Keratinocyte (primary cell): ENCODE data around the gene NPTX1. TPM values are rescaled to one million over a fixed set of nuclear protein-coding genes. Genes with fewer than 3 reads are reported as not detected.

Source experiments
- DNase-seq: peaks from one replicate; pipeline ENCODE4 v3.0.0-alpha.2; 2011; ENCODE audit warnings: low read depth, missing footprints, low spot score
- FAIRE-seq: peaks from 2 replicates; lab custom pipeline; 2011; peaks lifted over from hg19 to GRCh38; lab: Jason Lieb, UNC
- H2AFZ ChIP-seq: 2 replicates; pipeline ENCODE4 v1.6.0; 2012; ENCODE audit warnings: low read length, control low read depth, inconsistent platforms; ENCODE audit not compliant: control insufficient read depth
- H3K27ac ChIP-seq: 2 replicates; pipeline ENCODE4 v1.5.1; 2011; ENCODE audit warnings: low read length; ENCODE audit not compliant: control insufficient read depth, insufficient read depth
- H3K27me3 ChIP-seq: 3 replicates; pipeline ENCODE4 v1.6.0; 2011; ENCODE audit warnings: low read length; ENCODE audit not compliant: control insufficient read depth, insufficient read depth; ENCODE audit errors: extremely low read depth
- H3K36me3 ChIP-seq, 2 experiments: 2 replicates in 1 of 2; 3 replicates in 1 of 2; pipeline ENCODE4 v1.5.1; 2011; ENCODE audit warnings: low read length in 2 of 2, mild to moderate bottlenecking in 1 of 2; ENCODE audit not compliant: control insufficient read depth in 2 of 2, insufficient read depth in 2 of 2; ENCODE audit errors: extremely low read depth in 1 of 2
- H3K4me1 ChIP-seq: 3 replicates; pipeline ENCODE4 v1.5.1; 2011; ENCODE audit warnings: low read length; ENCODE audit not compliant: control insufficient read depth, insufficient read depth; ENCODE audit errors: extremely low read depth
- H3K4me2 ChIP-seq: 3 replicates; pipeline ENCODE4 v1.6.0; 2011; ENCODE audit warnings: low read depth, low read length; ENCODE audit not compliant: control insufficient read depth, insufficient read depth; ENCODE audit errors: extremely low read depth
- H3K4me3 ChIP-seq, 3 experiments: fragments of 200-600 bp in 1 of 3; sonication (generic) in 1 of 3; 2 replicates in 2 of 3; 3 replicates in 1 of 3; pipeline ENCODE4 v1.5.1; 2011 to 2016; ENCODE audit warnings: low read length in 3 of 3, mild to moderate bottlenecking in 3 of 3, control low read depth in 2 of 3, inconsistent platforms in 1 of 3, low read depth in 1 of 3, mixed read lengths in 1 of 3, mixed run types in 1 of 3, moderate library complexity in 1 of 3; ENCODE audit not compliant: control insufficient read depth in 2 of 3, insufficient read depth in 2 of 3; ENCODE audit errors: extremely low read depth in 1 of 3
- H3K79me2 ChIP-seq: 2 replicates; pipeline ENCODE4 v1.6.0; 2012; ENCODE audit warnings: low read length; ENCODE audit not compliant: control insufficient read depth, insufficient read depth
- H3K9ac ChIP-seq: 3 replicates; pipeline ENCODE4 v1.6.0; 2011; ENCODE audit warnings: low read length; ENCODE audit not compliant: control insufficient read depth, insufficient read depth; ENCODE audit errors: extremely low read depth
- H3K9me1 ChIP-seq: 3 replicates; pipeline ENCODE4 v1.6.0; 2011; ENCODE audit warnings: low read length; ENCODE audit not compliant: control insufficient read depth, insufficient read depth; ENCODE audit errors: extremely low read depth
- H3K9me3 ChIP-seq: 2 replicates; pipeline ENCODE4 v1.5.1; 2012; ENCODE audit warnings: low read depth, low read length; ENCODE audit not compliant: control insufficient read depth
- H4K20me1 ChIP-seq: 3 replicates; pipeline ENCODE4 v1.6.0; 2011; ENCODE audit warnings: low read length; ENCODE audit not compliant: control insufficient read depth, insufficient read depth; ENCODE audit errors: extremely low read depth
- CTCF ChIP-seq, 3 experiments: IDR thresholded peaks in 1 of 3; conservative IDR thresholded peaks in 1 of 3; optimal IDR thresholded peaks in 1 of 3; 2 replicates in 2 of 3; 3 replicates in 1 of 3; pipeline versions ENCODE3 to v1.5.1; 2011; ENCODE audit warnings: low read length in 3 of 3, mild to moderate bottlenecking in 3 of 3, moderate library complexity in 2 of 3, control low read depth in 1 of 3, inconsistent platforms in 1 of 3; ENCODE audit not compliant: insufficient read depth in 2 of 3; ENCODE audit errors: extremely low read depth in 1 of 3
- EZH2 ChIP-seq: IDR thresholded peaks from one replicate; pipeline ENCODE4 v1.6.1; 2012; ENCODE audit warnings: inconsistent platforms, mild to moderate bottlenecking, low read length, moderate library complexity
- dilution Hi-C: fragments of 300-500 bp; cut with MboI; formaldehyde crosslinking; loops from one replicate; pipeline ENCODE4 v1.7.0; 2020; ENCODE audit warnings: low sequenced_read_pairs; ENCODE audit not compliant: extremely low pct_ligation_motif_present
- polyA plus RNA-seq, 5 experiments: library from polyadenylated mRNA; depleted of rRNA in 3 of 5; stranded (reverse) in 3 of 5; stranded (forward) in 1 of 5; unstranded in 1 of 5; fragments of >200 nt; gene quantifications; 1 replicate in 1 of 5; 2 replicates in 3 of 5; 3 replicates in 1 of 5; pipeline versions ENCODE4 v1.2.1 to v1.2.3, GENCODE V29; 2011 to 2012; ENCODE audit warnings: missing spikeins in 2 of 5, low read depth in 1 of 5, low replicate concordance in 1 of 5

NPTX1 gene
- polyA plus RNA-seq, 1 donor (not counting 4 experiments of a cell fraction or from before 2014, with no cell fraction given), result 0.03 TPM

DNA sequence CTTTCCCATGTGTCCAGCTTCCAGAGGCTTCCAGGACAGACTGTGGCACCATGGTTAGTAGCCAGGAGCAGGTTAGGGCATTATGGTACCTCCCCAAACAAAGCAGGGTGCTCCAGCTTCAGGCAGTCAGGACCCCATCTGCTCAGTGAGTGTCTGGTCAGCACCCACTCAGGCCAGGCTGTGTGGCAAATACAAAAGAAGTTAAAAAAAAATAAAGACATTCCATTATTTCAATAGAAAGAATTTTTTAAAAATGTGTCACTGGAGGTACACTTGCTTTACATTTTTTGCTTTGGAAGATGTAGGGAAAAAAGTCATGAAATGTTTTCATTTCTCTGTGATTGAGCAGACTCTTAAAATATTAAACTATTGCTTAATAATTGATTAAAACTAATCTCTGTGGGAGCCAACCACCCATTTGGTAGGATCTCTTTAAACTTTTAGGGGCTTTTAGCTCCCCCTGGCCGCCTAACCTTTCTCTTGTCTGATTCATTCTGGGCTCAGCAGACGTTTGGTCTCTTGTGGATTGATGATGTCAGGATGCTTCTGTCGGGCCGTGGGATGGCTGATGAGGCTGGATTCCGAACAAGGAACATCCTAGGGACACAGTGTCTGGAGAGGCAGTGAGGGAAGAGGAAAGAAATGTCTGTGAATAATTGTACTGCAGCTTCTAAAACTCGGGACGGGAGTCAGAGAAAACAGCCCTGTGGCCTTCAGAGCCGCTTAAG is 28.4 kb upstream of the NPTX1 start:
- H3K27ac ChIP-seq, result no peak overlapping the region
- H3K79me2 ChIP-seq, result no peaks in the 10 kb centered on the region
- H2AFZ ChIP-seq, result no peak overlapping the region
- dilution Hi-C loops, result no loop called here
- FAIRE-seq, result no peak
- peaks cover under 1% of the 10 kb centered on the region for H3K27me3 ChIP-seq
- no peak overlapping the region for H3K4me3 ChIP-seq
- H3K9ac ChIP-seq, result no peak overlapping the region
- no peaks in the 10 kb centered on the region for H3K9me3 ChIP-seq
- H3K36me3 ChIP-seq, result no peaks in the 10 kb centered on the region
- TF ChIP-seq EZH2 (no peak), CTCF (optimal IDR thresholded peaks at IDR 0.05 in 1 of 3, IDR thresholded peaks at IDR 0.05 in 1 of 3, conservative IDR thresholded peaks at IDR 0.05 in 1 of 3; ENCODE audit: extremely low read depth in 1 of 3, insufficient read depth in 2 of 3, low read length in 3 of 3) (no peak)
- no peaks in the 10 kb centered on the region for H3K9me1 ChIP-seq
- DNase-seq, result no peak
- no peak overlapping the region for H3K4me2 ChIP-seq
- H4K20me1 ChIP-seq, result no peaks in the 10 kb centered on the region
- peaks cover 22% of the 10 kb centered on the region for H3K4me1 ChIP-seq

- Histone ChIP-seq H3K4me1 (peaks cover 22% of the 10 kb centered on the region), H4K20me1 (no peaks in the 10 kb centered on the region), H2AFZ (no peak overlapping the region), H3K9me3 (no peaks in the 10 kb centered on the region), H3K79me2 (no peaks in the 10 kb centered on the region), H3K36me3 (no peaks in the 10 kb centered on the region), H3K4me2 (no peak overlapping the region), H3K27ac (no peak overlapping the region), H3K9me1 (no peaks in the 10 kb centered on the region), H3K4me3 (no peak overlapping the region), H3K9ac (no peak overlapping the region), H3K27me3 (no peaks in the 10 kb centered on the region)
- dilution Hi-C loops, result no loop called here
- FAIRE-seq (no peak), DNase-seq (no peak)
- TF ChIP-seq CTCF (optimal IDR thresholded peaks at IDR 0.05 in 1 of 3, IDR thresholded peaks at IDR 0.05 in 1 of 3, conservative IDR thresholded peaks at IDR 0.05 in 1 of 3; ENCODE audit: extremely low read depth in 1 of 3, insufficient read depth in 2 of 3, low read length in 3 of 3) (no peak), EZH2 (no peak)
Observed at GRCh38 chr17:80503921-80504320, 27.5 kb upstream of the NPTX1 start.
